GM23338 (cell line): ENCODE measurements around the gene TBC1D17. TPM values are rescaled to one million over a fixed set of nuclear protein-coding genes. Genes with fewer than 3 reads are reported as not detected.

Source experiments
- ATAC-seq: fragments of 200-7000 bp; cut with Tn5 transposase; 3 replicates; pipeline ENCODE4 v1.9.1; 2020
- DNase-seq: peaks from one replicate; pipeline ENCODE4 v3.0.0-alpha.2; 2015; ENCODE audit warnings: low spot score
- H2AFZ ChIP-seq: fragments of 200-600 bp; sonication (generic); 2 replicates; pipeline ENCODE4 v1.8.0; 2016; ENCODE audit warnings: antibody characterized with exemption, mild to moderate bottlenecking, moderate library complexity
- H3F3A ChIP-seq: fragments of 200-600 bp; sonication (generic); replicated peaks from 2 replicates; pipeline ENCODE4 v1.8.0; 2017; ENCODE audit warnings: antibody characterized with exemption, mixed run types, low read depth
- H3K27ac ChIP-seq: fragments of 200-600 bp; sonication (generic); 2 replicates; pipeline ENCODE4 v1.6.1; 2016; ENCODE audit warnings: low read depth
- H3K27me3 ChIP-seq: fragments of 200-600 bp; sonication (generic); 2 replicates; pipeline ENCODE4 v1.8.0; 2016; ENCODE audit warnings: mild to moderate bottlenecking, mixed run types, moderate library complexity; ENCODE audit not compliant: insufficient read depth
- H3K36me3 ChIP-seq: fragments of 200-600 bp; sonication (generic); 2 replicates; pipeline ENCODE4 v1.8.0; 2016; ENCODE audit warnings: mild to moderate bottlenecking; ENCODE audit not compliant: insufficient read depth
- H3K4me1 ChIP-seq: fragments of 200-600 bp; sonication (generic); 2 replicates; pipeline ENCODE4 v1.8.0; 2016; ENCODE audit warnings: mild to moderate bottlenecking, moderate library complexity; ENCODE audit not compliant: insufficient read depth
- H3K4me2 ChIP-seq: fragments of 200-600 bp; sonication (generic); 2 replicates; pipeline ENCODE4 v1.7.1; 2017; ENCODE audit warnings: mixed run types
- H3K4me3 ChIP-seq: fragments of 200-600 bp; sonication (generic); 2 replicates; pipeline ENCODE4 v1.6.1; 2016; ENCODE audit warnings: mixed run types
- H3K79me2 ChIP-seq: fragments of 200-600 bp; sonication (generic); replicated peaks from 2 replicates; pipeline ENCODE4 v1.8.0; 2017; ENCODE audit warnings: mild to moderate bottlenecking; ENCODE audit not compliant: insufficient read depth
- H3K9me2 ChIP-seq: fragments of 200-600 bp; sonication (generic); 2 replicates; pipeline ENCODE4 v1.8.0; 2017; ENCODE audit not compliant: insufficient read depth
- H4K20me1 ChIP-seq: fragments of 200-600 bp; sonication (generic); replicated peaks from 2 replicates; pipeline ENCODE4 v1.8.0; 2017; ENCODE audit warnings: mild to moderate bottlenecking; ENCODE audit not compliant: insufficient read depth
- H3K27ac Mint-ChIP-seq: 2 replicates; pipeline ENCODE4 v1.8.0; 2020; ENCODE audit warnings: inconsistent platforms, mild to moderate bottlenecking, moderate library complexity, mixed read lengths
- H3K27me3 Mint-ChIP-seq: 3 replicates; pipeline ENCODE4 v1.8.0; 2022; ENCODE audit warnings: low read depth, mild to moderate bottlenecking, moderate library complexity, mixed read lengths, inconsistent platforms; ENCODE audit not compliant: insufficient read depth, poor library complexity
- H3K36me3 Mint-ChIP-seq: 3 replicates; pipeline ENCODE4 v1.8.0; 2021; ENCODE audit warnings: low read depth, mild to moderate bottlenecking, inconsistent platforms, moderate library complexity, mixed read lengths
- H3K4me1 Mint-ChIP-seq: 3 replicates; pipeline ENCODE4 v1.8.0; 2020; ENCODE audit warnings: mild to moderate bottlenecking, inconsistent platforms, mixed read lengths
- H3K4me3 Mint-ChIP-seq: 3 replicates; pipeline ENCODE4 v1.8.0; 2021; ENCODE audit warnings: moderate library complexity, mild to moderate bottlenecking, inconsistent platforms, mixed read lengths
- H3K9me3 Mint-ChIP-seq: 3 replicates; pipeline ENCODE4 v1.8.0; 2020; ENCODE audit warnings: moderate library complexity, mild to moderate bottlenecking, inconsistent platforms, mixed read lengths
- CREB1 ChIP-seq: fragments of 250-450 bp; sonication (Bioruptor Pico); IDR thresholded peaks from 2 replicates; pipeline ENCODE4 v1.5.0; 2020; ENCODE audit warnings: low read depth, mild to moderate bottlenecking, moderate library complexity
- EZH2 ChIP-seq: fragments of 200-600 bp; sonication (generic); IDR thresholded peaks from one replicate; pipeline ENCODE4 v1.8.0; 2017; ENCODE audit warnings: antibody characterized with exemption, mild to moderate bottlenecking, low read depth; ENCODE audit not compliant: unreplicated experiment
- EZH2phosphoT487 ChIP-seq: fragments of 200-600 bp; sonication (generic); IDR thresholded peaks from one replicate; pipeline ENCODE4 v1.8.1; 2018; ENCODE audit warnings: antibody characterized with exemption; ENCODE audit not compliant: unreplicated experiment
- JUNB ChIP-seq: IDR thresholded peaks from one replicate; pipeline ENCODE4 v1.6.1; 2016; ENCODE audit warnings: antibody characterized with exemption; ENCODE audit not compliant: unreplicated experiment
- NANOG ChIP-seq: IDR thresholded peaks from 2 replicates; pipeline ENCODE4 v1.6.1; 2016; ENCODE audit warnings: antibody characterized with exemption, borderline replicate concordance
- POLR2AphosphoS5 ChIP-seq: IDR thresholded peaks from 2 replicates; pipeline ENCODE4 v1.6.1; 2016; ENCODE audit warnings: antibody characterized with exemption, low read depth
- STAT1 ChIP-seq: IDR thresholded peaks from one replicate; pipeline ENCODE4 v1.6.1; 2016; ENCODE audit warnings: antibody characterized with exemption; ENCODE audit not compliant: unreplicated experiment
- ZNF114 ChIP-seq: fragments of 250-450 bp; sonication (Bioruptor Pico); IDR thresholded peaks from 2 replicates; pipeline ENCODE4 v1.5.0; 2020; ENCODE audit warnings: mild to moderate bottlenecking, moderate library complexity
- polyA plus RNA-seq: library from polyadenylated mRNA; unstranded; fragments of >200 nt; fragmentation: Nextera tagmentation; extraction: Ambion mirVana; gene quantifications from 2 replicates; pipeline ENCODE4 v1.2.1, GENCODE V29; 2016
- total RNA-seq: library from RNA; depleted of rRNA; stranded (reverse); fragments of >200 nt; shearing (Covaris generic); gene quantifications from 2 replicates; pipeline ENCODE4 v1.2.3, GENCODE V29; 2014
- TF ChIP-seq, protein P1 (sequence below): fragments of 250-450 bp; sonication (Bioruptor Pico); IDR thresholded peaks from 2 replicates; pipeline ENCODE4 v1.5.0; 2020; ENCODE audit warnings: mild to moderate bottlenecking, moderate library complexity
- TF ChIP-seq, protein P2 (sequence below), 2 experiments: fragments of 200-600 bp in 1 of 2; sonication (generic) in 1 of 2; conservative IDR thresholded peaks; 2 replicates each; pipeline versions ENCODE4 v1.5.1 to v1.6.1; 2016 to 2017; ENCODE audit warnings: antibody characterized with exemption in 2 of 2, low read depth in 2 of 2, mild to moderate bottlenecking in 2 of 2, moderate library complexity in 1 of 2
- TF ChIP-seq, protein P3 (sequence below): IDR thresholded peaks from one replicate; pipeline ENCODE4 v1.6.1; 2018; ENCODE audit warnings: antibody characterized with exemption; ENCODE audit not compliant: unreplicated experiment
- TF ChIP-seq, protein P4 (sequence below): IDR thresholded peaks from 2 replicates; pipeline ENCODE4 v1.6.1; 2016; ENCODE audit warnings: antibody characterized with exemption

TBC1D17 gene
- total and polyA plus RNA-seq, 2 experiments from 2014 or later, result 19.3 to 43.1 TPM

GRCh38 chr19:49888510-49888824, 11.0 kb downstream of the TBC1D17 start:
- H3K27me3 ChIP-seq, result 0 out of 2 replicates have a peak, but pooled peaks cover 3% of the 10 kb centered on the region
- H3K4me1 Mint-ChIP-seq, result peaks cover 9% of the 10 kb centered on the region
- H3K4me2 ChIP-seq, result no peak overlapping the region
- H4K20me1 ChIP-seq, result no peaks in the 10 kb centered on the region; the same call in 1 of the 2 replicates
- H3K27me3 Mint-ChIP-seq, result peaks cover 26% of the 10 kb centered on the region
- peaks cover 9% of the 10 kb centered on the region; the same call in 1 of the 2 replicates for H3K4me1 ChIP-seq
- no peak overlapping the region for H3K27ac ChIP-seq
- H3K9me2 ChIP-seq, result no peaks in the 10 kb centered on the region
- DNase-seq (no peak), ATAC-seq (no peak)
- H3K9me3 Mint-ChIP-seq, result peaks cover 5% of the 10 kb centered on the region
- peaks cover 39% of the 10 kb centered on the region for H3K36me3 Mint-ChIP-seq
- H3K27ac Mint-ChIP-seq, result no peak overlapping the region
- no peaks in the 10 kb centered on the region for H3K79me2 ChIP-seq
- no peak overlapping the region for H2AFZ ChIP-seq
- H3K36me3 ChIP-seq, result peaks cover 13% of the 10 kb centered on the region
- TF ChIP-seq ZNF114 (CRISPR knock-in tag) (no peak), POLR2AphosphoS5 (no peak), STAT1 (no peak), JUNB (no peak), NANOG (no peak), EZH2phosphoT487 (no peak), CREB1 (CRISPR knock-in tag) (no peak), EZH2 (no peak)
- TF ChIP-seq, protein P1, sequence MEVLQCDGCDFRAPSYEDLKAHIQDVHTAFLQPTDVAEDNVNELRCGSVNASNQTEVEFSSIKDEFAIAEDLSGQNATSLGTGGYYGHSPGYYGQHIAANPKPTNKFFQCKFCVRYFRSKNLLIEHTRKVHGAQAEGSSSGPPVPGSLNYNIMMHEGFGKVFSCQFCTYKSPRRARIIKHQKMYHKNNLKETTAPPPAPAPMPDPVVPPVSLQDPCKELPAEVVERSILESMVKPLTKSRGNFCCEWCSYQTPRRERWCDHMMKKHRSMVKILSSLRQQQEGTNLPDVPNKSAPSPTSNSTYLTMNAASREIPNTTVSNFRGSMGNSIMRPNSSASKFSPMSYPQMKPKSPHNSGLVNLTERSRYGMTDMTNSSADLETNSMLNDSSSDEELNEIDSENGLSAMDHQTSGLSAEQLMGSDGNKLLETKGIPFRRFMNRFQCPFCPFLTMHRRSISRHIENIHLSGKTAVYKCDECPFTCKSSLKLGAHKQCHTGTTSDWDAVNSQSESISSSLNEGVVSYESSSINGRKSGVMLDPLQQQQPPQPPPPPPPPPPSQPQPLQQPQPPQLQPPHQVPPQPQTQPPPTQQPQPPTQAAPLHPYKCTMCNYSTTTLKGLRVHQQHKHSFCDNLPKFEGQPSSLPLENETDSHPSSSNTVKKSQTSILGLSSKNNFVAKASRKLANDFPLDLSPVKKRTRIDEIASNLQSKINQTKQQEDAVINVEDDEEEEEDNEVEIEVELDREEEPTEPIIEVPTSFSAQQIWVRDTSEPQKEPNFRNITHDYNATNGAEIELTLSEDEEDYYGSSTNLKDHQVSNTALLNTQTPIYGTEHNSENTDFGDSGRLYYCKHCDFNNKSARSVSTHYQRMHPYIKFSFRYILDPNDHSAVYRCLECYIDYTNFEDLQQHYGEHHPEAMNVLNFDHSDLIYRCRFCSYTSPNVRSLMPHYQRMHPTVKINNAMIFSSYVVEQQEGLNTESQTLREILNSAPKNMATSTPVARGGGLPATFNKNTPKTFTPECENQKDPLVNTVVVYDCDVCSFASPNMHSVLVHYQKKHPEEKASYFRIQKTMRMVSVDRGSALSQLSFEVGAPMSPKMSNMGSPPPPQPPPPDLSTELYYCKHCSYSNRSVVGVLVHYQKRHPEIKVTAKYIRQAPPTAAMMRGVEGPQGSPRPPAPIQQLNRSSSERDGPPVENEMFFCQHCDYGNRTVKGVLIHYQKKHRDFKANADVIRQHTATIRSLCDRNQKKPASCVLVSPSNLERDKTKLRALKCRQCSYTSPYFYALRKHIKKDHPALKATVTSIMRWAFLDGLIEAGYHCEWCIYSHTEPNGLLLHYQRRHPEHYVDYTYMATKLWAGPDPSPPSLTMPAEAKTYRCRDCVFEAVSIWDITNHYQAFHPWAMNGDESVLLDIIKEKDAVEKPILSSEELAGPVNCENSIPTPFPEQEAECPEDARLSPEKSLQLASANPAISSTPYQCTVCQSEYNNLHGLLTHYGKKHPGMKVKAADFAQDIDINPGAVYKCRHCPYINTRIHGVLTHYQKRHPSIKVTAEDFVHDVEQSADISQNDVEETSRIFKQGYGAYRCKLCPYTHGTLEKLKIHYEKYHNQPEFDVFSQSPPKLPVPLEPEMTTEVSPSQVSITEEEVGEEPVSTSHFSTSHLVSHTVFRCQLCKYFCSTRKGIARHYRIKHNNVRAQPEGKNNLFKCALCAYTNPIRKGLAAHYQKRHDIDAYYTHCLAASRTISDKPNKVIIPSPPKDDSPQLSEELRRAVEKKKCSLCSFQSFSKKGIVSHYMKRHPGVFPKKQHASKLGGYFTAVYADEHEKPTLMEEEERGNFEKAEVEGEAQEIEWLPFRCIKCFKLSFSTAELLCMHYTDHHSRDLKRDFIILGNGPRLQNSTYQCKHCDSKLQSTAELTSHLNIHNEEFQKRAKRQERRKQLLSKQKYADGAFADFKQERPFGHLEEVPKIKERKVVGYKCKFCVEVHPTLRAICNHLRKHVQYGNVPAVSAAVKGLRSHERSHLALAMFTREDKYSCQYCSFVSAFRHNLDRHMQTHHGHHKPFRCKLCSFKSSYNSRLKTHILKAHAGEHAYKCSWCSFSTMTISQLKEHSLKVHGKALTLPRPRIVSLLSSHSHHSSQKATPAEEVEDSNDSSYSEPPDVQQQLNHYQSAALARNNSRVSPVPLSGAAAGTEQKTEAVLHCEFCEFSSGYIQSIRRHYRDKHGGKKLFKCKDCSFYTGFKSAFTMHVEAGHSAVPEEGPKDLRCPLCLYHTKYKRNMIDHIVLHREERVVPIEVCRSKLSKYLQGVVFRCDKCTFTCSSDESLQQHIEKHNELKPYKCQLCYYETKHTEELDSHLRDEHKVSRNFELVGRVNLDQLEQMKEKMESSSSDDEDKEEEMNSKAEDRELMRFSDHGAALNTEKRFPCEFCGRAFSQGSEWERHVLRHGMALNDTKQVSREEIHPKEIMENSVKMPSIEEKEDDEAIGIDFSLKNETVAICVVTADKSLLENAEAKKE, result no peak
- TF ChIP-seq, protein P2, sequence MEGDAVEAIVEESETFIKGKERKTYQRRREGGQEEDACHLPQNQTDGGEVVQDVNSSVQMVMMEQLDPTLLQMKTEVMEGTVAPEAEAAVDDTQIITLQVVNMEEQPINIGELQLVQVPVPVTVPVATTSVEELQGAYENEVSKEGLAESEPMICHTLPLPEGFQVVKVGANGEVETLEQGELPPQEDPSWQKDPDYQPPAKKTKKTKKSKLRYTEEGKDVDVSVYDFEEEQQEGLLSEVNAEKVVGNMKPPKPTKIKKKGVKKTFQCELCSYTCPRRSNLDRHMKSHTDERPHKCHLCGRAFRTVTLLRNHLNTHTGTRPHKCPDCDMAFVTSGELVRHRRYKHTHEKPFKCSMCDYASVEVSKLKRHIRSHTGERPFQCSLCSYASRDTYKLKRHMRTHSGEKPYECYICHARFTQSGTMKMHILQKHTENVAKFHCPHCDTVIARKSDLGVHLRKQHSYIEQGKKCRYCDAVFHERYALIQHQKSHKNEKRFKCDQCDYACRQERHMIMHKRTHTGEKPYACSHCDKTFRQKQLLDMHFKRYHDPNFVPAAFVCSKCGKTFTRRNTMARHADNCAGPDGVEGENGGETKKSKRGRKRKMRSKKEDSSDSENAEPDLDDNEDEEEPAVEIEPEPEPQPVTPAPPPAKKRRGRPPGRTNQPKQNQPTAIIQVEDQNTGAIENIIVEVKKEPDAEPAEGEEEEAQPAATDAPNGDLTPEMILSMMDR (conservative IDR thresholded peaks at IDR 0.05; ENCODE audit: low read depth in 2 of 2), result no peak
- TF ChIP-seq, protein P3, sequence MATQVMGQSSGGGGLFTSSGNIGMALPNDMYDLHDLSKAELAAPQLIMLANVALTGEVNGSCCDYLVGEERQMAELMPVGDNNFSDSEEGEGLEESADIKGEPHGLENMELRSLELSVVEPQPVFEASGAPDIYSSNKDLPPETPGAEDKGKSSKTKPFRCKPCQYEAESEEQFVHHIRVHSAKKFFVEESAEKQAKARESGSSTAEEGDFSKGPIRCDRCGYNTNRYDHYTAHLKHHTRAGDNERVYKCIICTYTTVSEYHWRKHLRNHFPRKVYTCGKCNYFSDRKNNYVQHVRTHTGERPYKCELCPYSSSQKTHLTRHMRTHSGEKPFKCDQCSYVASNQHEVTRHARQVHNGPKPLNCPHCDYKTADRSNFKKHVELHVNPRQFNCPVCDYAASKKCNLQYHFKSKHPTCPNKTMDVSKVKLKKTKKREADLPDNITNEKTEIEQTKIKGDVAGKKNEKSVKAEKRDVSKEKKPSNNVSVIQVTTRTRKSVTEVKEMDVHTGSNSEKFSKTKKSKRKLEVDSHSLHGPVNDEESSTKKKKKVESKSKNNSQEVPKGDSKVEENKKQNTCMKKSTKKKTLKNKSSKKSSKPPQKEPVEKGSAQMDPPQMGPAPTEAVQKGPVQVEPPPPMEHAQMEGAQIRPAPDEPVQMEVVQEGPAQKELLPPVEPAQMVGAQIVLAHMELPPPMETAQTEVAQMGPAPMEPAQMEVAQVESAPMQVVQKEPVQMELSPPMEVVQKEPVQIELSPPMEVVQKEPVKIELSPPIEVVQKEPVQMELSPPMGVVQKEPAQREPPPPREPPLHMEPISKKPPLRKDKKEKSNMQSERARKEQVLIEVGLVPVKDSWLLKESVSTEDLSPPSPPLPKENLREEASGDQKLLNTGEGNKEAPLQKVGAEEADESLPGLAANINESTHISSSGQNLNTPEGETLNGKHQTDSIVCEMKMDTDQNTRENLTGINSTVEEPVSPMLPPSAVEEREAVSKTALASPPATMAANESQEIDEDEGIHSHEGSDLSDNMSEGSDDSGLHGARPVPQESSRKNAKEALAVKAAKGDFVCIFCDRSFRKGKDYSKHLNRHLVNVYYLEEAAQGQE, result no peak
- TF ChIP-seq, protein P4, sequence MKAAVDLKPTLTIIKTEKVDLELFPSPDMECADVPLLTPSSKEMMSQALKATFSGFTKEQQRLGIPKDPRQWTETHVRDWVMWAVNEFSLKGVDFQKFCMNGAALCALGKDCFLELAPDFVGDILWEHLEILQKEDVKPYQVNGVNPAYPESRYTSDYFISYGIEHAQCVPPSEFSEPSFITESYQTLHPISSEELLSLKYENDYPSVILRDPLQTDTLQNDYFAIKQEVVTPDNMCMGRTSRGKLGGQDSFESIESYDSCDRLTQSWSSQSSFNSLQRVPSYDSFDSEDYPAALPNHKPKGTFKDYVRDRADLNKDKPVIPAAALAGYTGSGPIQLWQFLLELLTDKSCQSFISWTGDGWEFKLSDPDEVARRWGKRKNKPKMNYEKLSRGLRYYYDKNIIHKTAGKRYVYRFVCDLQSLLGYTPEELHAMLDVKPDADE, result no peak
- peaks cover 30% of the 10 kb centered on the region; the same call in 1 of the 2 replicates for H3F3A ChIP-seq
- H3K4me3 ChIP-seq, result no peak overlapping the region
- H3K4me3 Mint-ChIP-seq, result no peak overlapping the region
